Hippocampal formation (tissue), 2 donors: ENCODE results near the gene GALNT13.

ENCODE experiments used
- DNase-seq, 2 donors: peaks; one replicate each; lab custom pipeline; 2025; lab: John Stamatoyannopoulos, UW

The GALNT13 gene

DNA sequence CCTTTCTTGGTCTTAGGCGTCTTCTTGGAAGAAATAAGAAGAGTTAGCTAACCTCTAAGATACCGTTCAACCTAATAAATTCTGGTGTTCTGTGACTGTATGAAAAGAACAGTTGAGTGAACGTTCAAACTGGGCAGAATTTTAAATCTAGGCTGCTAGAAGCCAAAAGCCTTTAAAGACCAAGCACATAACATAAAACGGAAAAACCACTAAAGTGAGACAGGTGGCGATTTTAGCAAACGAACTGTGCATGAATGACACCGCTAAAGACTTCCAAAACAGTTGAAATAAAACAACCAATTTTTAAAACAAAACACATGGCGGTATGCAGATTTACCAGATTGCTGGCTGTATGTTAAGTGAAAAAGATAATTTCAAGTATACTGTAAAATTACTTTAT is 73.1 kb downstream of the GALNT13 start:
- no peak for DNase-seq

GRCh38 chr2:153946036-153946435 is 74.3 kb downstream of the GALNT13 start:
- DNase-seq = no peak

DNA sequence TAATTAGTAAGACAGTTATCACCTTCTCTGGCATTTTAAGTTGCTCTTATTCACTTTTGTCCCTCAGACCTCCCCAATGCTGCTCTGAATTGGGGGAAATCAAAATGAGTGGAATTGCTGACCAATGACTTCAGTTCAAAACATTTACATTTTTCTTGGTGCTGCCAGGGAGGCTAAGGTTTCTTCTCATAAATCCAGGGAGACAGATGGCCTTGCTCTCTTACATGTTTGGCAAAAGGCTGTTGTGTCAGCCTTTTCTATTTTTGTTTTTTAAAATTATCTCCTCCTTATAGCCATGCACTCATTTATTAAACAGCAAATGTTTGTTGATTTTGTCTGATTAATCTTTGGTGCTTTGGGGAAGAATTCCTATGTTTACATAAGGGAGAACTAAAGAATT is 82.0 kb downstream of the GALNT13 start:
- no peak for DNase-seq

DNA sequence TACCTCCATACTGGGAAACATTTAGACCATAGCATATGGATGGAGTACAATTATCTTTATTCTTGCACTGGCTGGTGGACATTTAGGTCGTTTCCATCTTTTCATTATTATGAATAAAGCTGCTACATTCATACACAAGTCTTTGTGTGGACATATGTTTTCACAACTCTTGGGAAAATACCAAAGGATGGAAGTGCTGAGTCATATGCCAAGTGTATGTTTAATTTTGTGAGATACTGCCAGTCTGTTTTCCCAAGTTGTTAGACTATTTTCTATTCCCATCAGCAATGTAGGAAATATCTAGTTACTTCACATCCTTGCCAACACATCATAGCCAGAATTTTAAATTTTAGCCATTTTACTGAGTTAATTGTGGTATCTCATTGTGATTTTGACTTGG is 91.5 kb downstream of the GALNT13 start:
- peak in 1 of 2 donors; percentile 6 for DNase-seq

DNA sequence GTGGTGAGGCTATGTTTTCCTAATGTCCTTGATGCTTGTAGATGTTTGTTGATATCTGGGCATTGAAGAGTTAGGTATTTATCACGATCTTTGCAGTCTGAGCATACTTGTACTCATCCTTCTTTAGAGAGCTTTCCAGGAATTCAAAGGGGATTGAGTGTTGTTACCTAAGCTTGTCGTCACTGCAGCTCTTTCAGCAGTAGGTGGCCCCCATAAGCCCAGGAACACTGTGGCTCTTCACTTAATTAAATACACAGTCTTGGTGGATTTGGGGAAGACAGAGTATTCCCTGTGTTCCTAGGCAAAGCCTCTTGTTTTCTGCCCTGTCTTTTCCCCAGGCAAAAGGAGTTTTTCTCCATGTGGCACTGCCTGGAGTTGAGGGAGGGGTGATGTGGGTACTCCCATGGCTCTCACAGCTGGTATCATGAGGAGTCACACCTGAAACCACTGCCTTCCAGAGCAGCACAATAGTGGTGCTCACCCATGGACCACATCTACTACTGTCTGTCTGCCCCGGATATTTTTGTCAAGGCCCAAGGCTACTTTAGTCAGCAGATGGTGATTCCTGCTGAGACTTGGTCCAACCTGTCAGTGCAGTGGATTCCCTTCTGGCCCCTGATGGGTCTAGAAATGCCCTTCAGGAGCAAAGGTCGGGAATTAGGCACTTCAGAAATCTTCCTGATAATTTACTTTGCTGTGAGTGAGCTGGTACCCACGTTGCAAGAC is 95.7 kb downstream of the GALNT13 start:
- no peak for DNase-seq

GRCh38 chr2:153971250-153971649 is 99.5 kb downstream of the GALNT13 start:
- DNase-seq = no peak

DNA sequence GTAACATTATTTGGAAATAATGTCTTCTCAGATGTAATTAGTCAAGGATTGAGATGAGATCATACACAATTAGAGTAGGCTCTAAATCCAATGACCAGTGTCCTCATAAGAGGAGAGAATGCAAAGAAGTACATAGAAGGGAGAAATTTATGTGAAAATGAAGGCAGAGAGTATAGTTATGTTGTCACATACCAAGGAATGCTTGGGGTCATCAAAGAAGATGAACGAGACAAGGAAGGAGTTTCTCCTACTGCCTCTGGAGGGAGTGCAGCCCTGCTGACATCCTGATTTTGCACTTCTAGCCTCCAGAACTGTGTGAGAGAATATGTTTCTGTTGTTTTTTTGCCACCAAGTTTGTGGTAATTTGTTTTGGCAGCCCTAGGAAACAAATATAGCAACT is 100.1 kb downstream of the GALNT13 start:
- no peak for DNase-seq

GRCh38 chr2:153972412-153972811 is 100.7 kb downstream of the GALNT13 start:
- DNase-seq = no peak

GRCh38 chr2:153986488-153987229 is 114.9 kb downstream of the GALNT13 start:
- no peak for DNase-seq

- no peak for DNase-seq
Observed at GRCh38 chr2:153990771-153991170, 119.0 kb downstream of the GALNT13 start.

DNA sequence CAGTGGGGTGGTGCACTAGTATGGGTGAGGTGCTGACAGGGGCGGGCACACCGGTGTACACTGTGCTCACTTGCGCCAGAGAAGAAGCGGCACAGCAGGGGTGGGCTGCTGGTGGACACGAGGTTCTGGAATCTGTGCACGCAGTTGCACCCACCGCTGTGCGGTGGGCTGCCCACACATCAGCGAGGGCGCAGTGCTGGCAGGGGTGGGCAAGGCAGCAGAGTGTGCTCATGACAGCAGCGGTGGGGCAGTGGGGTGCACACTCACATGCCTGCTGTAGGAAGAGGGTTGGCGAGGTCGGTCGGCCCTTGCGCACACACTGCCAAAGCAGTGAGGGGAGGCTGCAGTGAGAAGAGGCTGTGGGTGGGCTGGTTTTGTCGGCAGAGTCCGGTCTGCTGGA is 141.8 kb downstream of the GALNT13 start:
- no peak for DNase-seq

DNA sequence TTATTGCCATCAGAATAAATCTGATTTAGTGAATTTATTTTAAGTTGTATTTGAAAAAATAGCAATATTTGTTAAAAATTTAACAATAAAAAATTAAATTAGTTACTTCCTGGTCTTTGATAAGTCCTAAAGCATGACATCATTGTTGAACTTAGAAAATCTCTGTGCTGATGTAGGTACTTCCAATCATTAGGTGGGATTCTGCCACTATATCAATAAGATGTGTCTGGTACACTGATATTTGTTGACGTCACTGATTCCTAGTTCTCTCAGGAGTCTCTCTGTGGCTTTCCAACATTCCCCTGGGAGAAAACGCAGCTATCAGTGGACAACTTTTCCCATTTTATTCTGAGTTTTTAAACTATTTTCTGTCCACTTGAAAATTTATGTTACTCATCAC is 143.5 kb downstream of the GALNT13 start:
- no peak for DNase-seq

GRCh38 chr2:154029504-154029903 is 157.8 kb downstream of the GALNT13 start:
- no peak for DNase-seq

DNA sequence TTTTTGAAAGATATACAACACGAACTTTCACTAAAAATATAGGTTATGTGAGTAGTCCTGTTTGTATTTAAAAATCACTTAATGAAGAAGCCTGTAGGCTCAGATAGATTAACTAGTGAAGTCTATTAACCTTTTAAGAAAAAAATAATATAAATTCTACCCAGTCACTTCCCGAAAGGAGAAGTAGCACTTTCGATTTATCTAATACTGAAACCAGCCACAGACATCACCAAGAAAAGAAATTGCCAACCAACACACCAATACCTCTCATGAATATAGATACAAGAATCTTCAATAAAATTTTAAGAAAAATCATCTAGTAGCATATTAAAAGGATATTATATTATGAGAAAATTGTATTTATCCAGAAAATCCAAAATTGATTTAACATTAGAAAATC is 160.5 kb downstream of the GALNT13 start:
- DNase-seq = no peak

DNA sequence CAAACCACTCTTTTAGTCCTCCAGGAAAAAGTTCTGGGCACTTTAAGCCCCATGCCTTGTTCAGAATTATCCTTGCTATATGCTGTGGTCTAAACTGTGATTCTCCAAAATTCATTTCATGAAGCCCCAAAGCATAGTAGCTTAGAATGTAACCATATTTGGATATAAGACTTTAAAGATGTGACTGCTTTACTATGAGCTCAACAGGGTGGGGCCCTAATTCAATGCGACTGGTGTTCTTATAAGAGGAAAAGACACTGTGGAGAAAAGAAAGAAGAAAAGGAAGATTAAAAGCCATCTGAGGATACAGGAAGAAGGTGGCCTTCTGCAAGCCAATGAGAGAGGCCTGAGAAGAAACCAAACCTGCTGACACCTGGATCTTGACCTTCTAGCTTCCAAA is 174.8 kb downstream of the GALNT13 start:
- no peak for DNase-seq

GRCh38 chr2:154048905-154049304 is 177.2 kb downstream of the GALNT13 start:
- no peak for DNase-seq

DNA sequence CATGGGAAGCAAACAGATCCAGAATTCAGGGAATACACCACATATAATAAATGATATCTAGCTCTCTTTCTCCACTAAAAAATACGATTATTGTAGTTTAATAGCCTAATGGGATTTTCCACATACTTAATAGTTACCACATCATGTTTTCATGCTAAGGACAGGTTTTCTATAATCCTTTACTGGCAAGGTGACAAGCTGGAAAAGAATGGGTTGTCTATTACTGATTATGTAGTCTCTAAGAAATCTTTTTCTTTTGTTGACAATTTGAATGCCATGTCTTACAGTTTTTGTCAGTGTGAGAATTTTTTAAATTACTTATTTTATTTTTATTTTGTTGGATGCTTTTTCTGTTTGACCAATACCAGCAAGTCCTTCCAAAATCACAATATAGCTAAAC is 177.8 kb downstream of the GALNT13 start:
- DNase-seq = no peak

DNA sequence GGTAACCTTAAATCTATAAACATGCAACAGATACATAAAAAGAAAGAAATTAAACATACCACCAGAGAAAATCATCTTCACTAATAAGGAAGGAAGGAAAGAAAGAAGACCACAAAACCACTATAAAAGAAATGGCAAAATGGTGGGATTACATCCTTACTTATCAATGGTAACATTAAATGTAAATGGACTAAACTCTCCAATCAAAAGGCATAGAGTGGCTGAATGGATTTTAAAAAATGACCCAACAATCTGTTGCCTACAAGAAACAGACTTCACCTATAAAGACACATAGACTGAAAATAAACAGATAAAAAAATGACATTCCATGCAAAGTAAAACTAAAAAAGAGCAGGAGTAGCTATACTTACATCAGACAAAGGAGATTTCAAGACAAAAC is 195.4 kb downstream of the GALNT13 start:
- no peak for DNase-seq

- DNase-seq = no peak
Observed at GRCh38 chr2:154078926-154079325, 207.2 kb downstream of the GALNT13 start.

GRCh38 chr2:154092571-154092970 is 220.8 kb downstream of the GALNT13 start:
- no peak for DNase-seq

DNA sequence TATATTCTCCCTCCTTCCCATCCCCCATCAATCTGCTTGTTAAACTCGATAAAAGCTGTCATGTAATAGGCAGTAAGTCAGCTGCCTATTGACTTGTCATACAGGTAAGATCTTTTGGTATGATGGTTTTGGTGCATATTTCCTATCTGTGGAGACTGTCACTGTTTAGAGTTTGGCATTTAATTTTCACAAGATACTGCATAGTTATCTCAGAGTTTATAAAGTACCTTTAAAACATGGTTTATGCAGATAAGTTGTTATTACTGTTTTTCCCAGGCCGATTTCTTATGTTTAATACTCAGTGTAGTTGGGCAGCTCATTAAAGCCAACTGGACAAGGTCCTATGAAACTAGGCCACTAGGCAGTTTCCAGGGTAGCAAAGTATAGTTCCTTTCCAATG is 222.1 kb downstream of the GALNT13 start:
- DNase-seq = no peak

DNA sequence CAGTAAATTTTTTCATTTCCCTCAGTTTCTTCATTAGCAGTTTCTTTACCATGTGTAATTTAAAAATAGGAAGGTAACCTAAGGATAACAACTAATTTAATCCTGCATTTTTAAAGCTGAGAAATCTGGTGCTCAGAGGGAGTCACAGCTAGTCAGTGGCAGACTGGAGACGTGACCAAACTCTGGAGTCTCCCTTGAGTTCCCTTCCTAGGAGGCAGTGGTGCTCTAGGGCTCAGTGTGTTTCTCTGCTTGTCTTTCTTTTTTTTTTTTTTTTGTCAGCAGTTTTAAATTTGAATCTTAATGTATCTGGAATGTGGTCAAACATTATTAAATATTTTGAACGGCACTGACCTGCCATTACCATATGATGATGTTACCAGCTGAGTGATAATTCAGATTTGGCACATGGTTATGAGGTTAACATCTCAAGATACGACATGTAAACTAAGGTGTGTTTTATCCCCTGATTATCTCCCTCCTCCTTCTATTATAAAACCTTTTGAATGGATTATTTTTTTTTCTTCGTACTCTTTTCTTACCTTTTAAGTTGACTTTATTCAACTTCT is 226.2 kb downstream of the GALNT13 start:
- no peak for DNase-seq

- DNase-seq = no peak
Observed at GRCh38 chr2:154120706-154121105, 249.0 kb downstream of the GALNT13 start.
